HG03108 (cell line): ENCODE data around the gene SF1.

Experiments
- ATAC-seq: cut with Tn5 transposase; IDR thresholded peaks from one replicate; pipeline ENCODE4 v1.9.1; 2021; ENCODE audit warnings: moderate library complexity; ENCODE audit not compliant: unreplicated experiment

Gene SF1

DNA sequence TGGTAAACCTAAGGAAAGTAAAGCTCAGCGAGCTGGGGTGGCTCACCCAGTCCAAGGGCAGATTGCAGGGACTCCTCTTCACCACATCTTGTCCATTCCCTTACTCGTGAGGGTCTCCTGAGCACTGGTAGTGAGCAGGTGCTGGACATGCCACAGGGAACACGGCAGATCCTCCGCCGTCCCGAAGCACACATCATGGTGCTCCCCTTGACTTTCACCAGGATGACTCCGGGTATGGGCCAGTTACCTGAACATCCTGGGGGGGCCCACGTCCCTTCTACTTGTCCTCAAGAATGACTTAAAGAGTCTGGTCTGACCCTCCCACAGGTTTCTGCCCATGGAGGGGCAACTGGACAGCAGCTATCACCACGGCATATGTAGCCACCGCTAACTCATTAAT, 8.0 kb upstream of the SF1 start:
- no peak for ATAC-seq

DNA sequence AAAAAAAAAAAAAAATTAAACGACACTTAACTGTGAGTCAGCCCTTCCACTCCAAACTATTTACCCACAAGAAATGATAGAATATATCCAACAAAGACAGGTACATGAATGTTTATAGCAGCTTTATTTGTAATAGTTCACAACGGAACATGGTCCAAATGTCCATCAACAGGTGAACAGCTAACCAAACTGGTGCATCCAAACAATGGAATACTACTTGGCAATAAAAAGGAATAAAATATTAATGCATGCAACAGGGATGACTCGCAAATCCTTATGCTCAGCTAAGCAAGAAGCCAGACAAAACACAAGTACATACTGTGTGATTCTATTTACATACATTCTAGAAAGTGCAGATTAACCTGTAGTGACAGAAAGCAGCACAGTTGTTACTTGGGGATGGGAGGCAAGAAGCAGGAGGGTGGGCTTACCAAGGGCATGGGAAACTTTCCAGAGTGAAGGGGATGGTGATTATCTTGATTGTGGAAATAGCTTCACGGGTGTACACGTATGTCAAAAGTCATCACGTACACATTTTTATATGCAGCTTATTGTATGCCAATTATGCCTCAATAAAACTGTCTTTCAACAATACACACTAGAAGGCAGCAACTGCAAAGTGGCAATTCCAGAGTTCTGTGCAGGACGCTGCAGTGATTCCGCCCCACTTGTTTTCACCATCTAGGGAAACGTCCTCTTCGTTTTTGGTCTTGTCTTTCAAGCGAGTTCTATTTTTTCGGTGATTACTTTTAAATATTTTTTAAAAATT, 6.7 kb upstream of the SF1 start:
- ATAC-seq = no peak

DNA sequence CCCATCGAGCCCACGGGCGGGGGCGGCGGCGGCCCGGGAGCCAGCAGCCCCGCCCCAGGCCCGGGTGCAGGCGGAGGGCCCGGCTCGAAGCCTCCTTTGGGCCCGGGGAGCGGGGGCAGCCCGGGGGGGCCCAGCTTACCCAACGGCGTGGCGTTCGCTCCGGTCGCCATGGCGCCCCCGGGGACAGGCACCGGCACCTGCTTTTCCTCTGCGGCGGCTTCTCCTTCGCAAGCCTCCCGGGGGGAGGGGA, 194 bp downstream of the SF1 start:
- ATAC-seq = peak; percentile 9

- ATAC-seq = no peak
Measured at GRCh38 chr11:64777449-64778222, 706 bp downstream of the SF1 start.

DNA sequence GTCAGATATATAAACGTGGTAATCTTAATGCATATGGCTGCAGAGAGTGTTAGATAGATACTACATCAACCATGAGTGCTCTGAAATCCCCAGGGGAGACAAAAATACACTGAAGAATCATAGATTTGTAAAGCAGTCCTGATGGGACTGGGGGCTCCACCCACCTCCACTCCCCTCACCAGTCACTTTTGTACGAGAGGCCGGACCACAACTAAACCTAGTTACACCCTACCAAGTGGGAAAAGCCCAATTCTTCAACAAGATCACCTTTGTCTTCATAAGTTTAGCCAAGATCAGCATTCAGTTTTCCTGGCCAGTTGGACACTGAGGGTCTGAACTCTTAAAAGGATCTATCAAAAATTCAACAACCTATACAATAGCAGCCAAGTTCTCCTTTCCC, 1.5 kb downstream of the SF1 start:
- no peak for ATAC-seq

- no peak for ATAC-seq
Measured at GRCh38 chr11:64776425-64776824, 1.9 kb downstream of the SF1 start.

DNA sequence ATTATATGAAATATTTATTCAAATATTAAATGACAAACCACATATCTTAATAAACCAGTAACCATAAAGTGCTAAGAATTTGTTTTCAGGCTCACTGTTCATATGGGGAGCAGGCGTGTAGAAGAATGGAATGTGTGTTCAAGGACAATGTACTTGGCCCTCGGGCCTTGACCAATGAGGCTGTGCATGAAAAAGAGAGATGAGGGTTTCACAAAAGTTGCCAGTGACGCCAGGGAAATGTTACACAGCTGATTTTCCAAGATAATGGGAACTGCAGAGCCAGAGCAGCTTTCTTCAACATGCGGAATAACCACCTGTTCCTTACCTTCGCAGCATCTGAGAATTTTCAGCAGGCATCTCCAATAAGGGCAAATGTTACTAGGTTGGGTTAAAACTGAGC, 4.2 kb downstream of the SF1 start:
- no peak for ATAC-seq

GRCh38 chr11:64772303-64773018, 5.9 kb downstream of the SF1 start:
- no peak for ATAC-seq

DNA sequence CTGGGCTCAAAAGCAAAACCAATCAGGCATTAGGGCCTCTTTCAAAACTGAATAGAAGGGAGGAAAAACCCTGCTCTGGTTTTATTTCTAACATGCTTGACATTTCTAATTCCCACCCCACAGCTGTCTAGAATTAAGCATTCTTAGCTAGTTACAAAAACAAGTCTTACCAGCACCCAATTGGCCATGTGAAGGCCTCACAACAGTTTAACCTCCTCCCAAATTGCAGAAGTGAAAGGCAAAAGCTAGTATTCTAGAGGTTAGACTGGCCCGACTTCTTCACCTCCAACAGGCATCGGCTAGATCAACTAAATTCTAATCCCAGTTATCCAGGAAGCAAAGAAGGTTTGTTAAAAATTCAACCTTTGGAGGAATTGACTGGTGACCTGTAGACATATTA, 6.5 kb downstream of the SF1 start:
- ATAC-seq = no peak

- no peak for ATAC-seq
Measured at GRCh38 chr11:64770120-64770519, 8.2 kb downstream of the SF1 start.

DNA sequence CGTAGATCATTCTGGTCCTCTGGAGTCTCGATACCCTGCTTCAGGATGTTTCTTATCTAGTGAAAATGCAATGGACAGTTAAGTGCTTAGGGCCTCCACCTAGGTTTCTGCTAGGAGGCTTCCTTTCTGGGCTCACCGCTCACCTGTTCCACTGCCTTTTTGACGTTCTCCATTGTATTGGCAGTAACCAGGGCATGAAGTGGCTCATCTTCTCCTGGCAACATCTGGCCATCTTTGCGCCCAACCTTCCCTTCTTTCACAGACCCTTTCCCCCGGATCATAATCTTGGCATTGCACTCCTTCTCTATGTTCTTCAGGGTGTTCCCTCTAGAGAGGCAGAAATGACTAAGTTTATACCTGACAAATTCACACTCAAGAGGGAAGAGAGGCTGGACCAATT, 9.1 kb downstream of the SF1 start:
- ATAC-seq = no peak

GRCh38 chr11:64768300-64768694, 10.0 kb downstream of the SF1 start:
- ATAC-seq = no peak

DNA sequence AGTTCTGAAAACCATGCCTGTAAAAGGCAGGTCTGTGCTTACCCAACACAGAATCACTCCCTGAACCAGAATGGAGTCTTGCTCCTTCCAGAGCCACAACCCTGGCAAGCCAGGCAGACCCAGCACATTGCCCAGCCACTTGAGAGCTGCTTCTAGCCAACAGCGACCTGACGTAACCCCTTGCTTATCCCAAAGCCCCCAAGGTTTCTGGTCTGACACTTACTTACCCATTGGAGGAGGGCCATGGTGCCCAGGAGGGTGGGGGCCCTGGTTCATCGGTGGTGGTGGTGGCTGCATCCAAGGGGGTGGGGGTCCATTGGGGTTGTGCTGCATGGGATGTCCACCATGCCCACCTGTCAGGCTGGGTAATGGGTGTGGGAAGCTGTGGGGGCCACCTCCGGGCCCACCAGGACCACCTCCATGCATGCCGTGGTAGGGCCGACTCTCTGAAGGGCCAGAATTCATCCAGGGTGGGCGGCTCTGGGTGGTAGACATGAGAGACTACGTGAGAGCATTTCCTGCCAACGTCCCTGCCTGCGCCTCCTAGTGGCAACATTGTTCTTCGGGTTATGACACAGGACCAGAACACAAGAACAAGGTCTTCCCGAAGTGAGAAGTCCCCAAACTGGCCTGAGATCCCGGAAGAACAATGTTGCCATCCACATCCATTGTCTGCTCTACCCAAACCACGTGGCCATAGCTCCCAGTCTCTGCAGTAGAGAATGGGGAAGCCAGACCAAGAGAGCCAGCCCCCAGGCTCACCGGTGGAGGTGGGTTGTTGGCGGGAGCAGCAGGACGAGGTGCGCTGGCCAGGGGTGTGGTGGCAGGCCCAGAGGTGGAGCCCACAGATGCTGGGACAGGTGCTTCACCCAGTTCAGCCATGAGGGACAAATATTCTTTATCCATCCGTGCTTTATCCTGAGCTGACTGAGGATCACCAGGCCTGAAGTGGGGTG, 10.7 kb downstream of the SF1 start:
- no peak for ATAC-seq

GRCh38 chr11:64766881-64767280, 11.5 kb downstream of the SF1 start:
- ATAC-seq = no peak

GRCh38 chr11:64765851-64766665, 12.3 kb downstream of the SF1 start:
- no peak for ATAC-seq

DNA sequence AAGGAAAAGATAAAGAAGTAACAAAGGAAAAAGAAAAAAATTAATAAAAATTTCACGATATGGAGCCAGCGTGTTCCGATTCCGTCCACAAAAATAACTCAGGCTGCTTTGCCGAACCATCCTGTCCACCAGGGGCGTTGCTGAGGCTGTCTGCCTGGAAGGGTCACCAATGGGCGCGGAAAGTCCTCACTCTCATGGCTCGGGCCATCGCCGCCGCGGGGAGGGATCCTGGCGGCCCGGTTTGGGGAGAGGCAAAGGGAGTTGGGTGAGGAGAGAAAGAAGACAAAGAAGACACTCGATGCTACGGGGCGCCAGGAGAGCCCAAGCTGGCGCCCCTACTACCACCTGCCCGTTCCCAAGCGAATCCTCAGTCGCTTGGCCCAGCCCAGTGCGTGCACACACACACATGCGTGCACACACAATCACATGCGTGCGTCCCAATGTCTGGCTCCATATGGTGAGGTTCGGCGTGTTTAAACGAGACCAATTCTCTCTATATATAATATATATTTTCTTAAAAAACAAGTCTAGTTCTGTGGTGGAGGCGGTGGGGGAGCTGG, 13.0 kb downstream of the SF1 start:
- ATAC-seq = no peak

DNA sequence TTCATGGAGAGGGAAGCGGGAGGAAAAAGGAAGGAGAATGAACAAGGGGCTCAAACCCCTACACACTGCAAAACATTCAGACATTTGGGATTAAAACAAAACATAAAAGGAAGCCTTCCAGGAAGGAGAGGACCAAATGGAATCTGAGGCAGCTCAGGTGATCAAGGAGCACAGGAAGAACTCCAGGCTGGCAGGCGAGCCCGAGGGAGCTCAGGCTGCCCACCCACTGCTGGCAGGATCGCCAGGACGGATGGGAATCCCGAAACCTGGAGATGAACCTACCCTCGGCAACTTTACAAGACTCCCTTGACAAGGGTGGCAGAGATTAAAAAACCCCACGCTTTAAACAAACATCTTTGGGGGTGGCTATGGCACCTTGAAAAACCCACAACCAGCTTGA, 13.6 kb downstream of the SF1 start:
- no peak for ATAC-seq

- no peak for ATAC-seq
Measured at GRCh38 chr11:64764040-64764611, 14.2 kb downstream of the SF1 start.

GRCh38 chr11:64763526-64764039, 14.8 kb downstream of the SF1 start:
- no peak for ATAC-seq
